HCT116 (cell line): ENCODE data around the gene ANAPC7. TPM values are rescaled to one million over a fixed set of nuclear protein-coding genes. Genes with fewer than 3 reads are reported as not detected.

Experiments used
- ATAC-seq: fragments of 200-7000 bp; cut with Tn5 transposase; 2 replicates; pipeline ENCODE4 v1.9.1; 2020; ENCODE audit warnings: mild to moderate bottlenecking, moderate library complexity
- BruUV-seq: library from RNA; stranded (reverse); fragments of 400-500 nt; replicated peaks from 2 replicates; lab custom pipeline; 2021; lab: Mats Ljungman, UMichigan
- CTCF ChIA-PET: fragments of 300-600 bp; sonication (Branson Sonifier 250); formaldehyde crosslinking; loops from one replicate; lab custom pipeline; 2021; ENCODE audit warnings: antibody characterized with exemption; lab: Charles Lee
- POLR2A ChIA-PET: fragments of 300-600, 350-600 bp; sonication (Branson Sonifier 250); formaldehyde crosslinking; loops from one replicate; lab custom pipeline; 2021; ENCODE audit warnings: antibody characterized with exemption; lab: Charles Lee
- RAD21 ChIA-PET, 2 experiments: fragments of 300-600 bp; sonication (Branson Sonifier 250); formaldehyde crosslinking; loops; one replicate each; lab custom pipeline; 2023; ENCODE audit warnings: low total read pairs in 2 of 2; ENCODE audit not compliant: uncharacterized antibody in 2 of 2, unreplicated experiment in 2 of 2, low non-redundant PET in 1 of 2; lab: Charles Lee
- DNase-seq: peaks from one replicate; pipeline ENCODE4 v3.0.0-alpha.2; 2010; ENCODE audit warnings: low read depth, low spot score
- H2AFZ ChIP-seq: fragments of 200-600 bp; shearing (Covaris generic), sonication (generic); 2 replicates; pipeline ENCODE4 v1.6.1; 2017; ENCODE audit warnings: low read depth, mixed run types, mixed read lengths, antibody characterized with exemption, low read length; ENCODE audit not compliant: poor library complexity, severe bottlenecking
- H3K27ac ChIP-seq: 2 replicates; pipeline ENCODE4 v1.5.1; 2012; ENCODE audit warnings: low read depth, low read length
- H3K27me3 ChIP-seq: fragments of 200-600 bp; sonication (generic); 2 replicates; pipeline ENCODE4 v1.6.1; 2016; ENCODE audit warnings: mixed run types, low read length, mixed read lengths; ENCODE audit not compliant: insufficient read depth
- H3K36me3 ChIP-seq, 2 experiments: fragments of 200-500 bp in 1 of 2; fragments of 200-600 bp in 1 of 2; sonication (Bioruptor generic) in 1 of 2; sonication (generic) in 1 of 2; 2 replicates each; pipeline versions ENCODE4 v1.5.1 to v1.6.1; 2014 to 2016; ENCODE audit warnings: low read length in 2 of 2, inconsistent platforms in 1 of 2, mixed read lengths in 1 of 2, mixed run types in 1 of 2; ENCODE audit not compliant: insufficient read depth in 2 of 2, control insufficient read depth in 1 of 2
- H3K4me1 ChIP-seq, 2 experiments: fragments of 200-600 bp in 1 of 2; sonication (generic) in 1 of 2; 2 replicates each; pipeline versions ENCODE4 v1.5.1 to v1.6.1; 2012 to 2017; ENCODE audit warnings: low read length in 2 of 2, inconsistent platforms in 1 of 2, mild to moderate bottlenecking in 1 of 2, mixed read lengths in 1 of 2, mixed run types in 1 of 2, moderate library complexity in 1 of 2; ENCODE audit not compliant: insufficient read depth in 2 of 2, control insufficient read depth in 1 of 2
- H3K4me2 ChIP-seq: fragments of 200-600 bp; sonication (generic); 2 replicates; pipeline ENCODE4 v1.6.1; 2017; ENCODE audit warnings: mixed run types, low read length, mixed read lengths
- H3K4me3 ChIP-seq, 2 experiments: fragments of 200-600 bp in 1 of 2; sonication (generic) in 1 of 2; replicated peaks in 1 of 2; 2 replicates each; pipeline ENCODE4 v1.5.1; 2011 to 2016; ENCODE audit warnings: low read length in 2 of 2, control low read depth in 1 of 2, low read depth in 1 of 2, mild to moderate bottlenecking in 1 of 2, mixed read lengths in 1 of 2, mixed run types in 1 of 2
- H3K79me2 ChIP-seq: fragments of 200-600 bp; sonication (generic); 2 replicates; pipeline ENCODE4 v1.6.1; 2017; ENCODE audit warnings: mild to moderate bottlenecking, mixed run types, low read length, moderate library complexity, mixed read lengths; ENCODE audit not compliant: insufficient read depth
- H3K9ac ChIP-seq: fragments of 200-600 bp; sonication (generic); 2 replicates; pipeline ENCODE4 v1.6.1; 2016; ENCODE audit warnings: low read length, mixed read lengths
- H3K9me2 ChIP-seq: fragments of 200-600 bp; sonication (generic), shearing (Covaris generic); 2 replicates; pipeline ENCODE4 v1.6.1; 2017; ENCODE audit warnings: mixed run types, mild to moderate bottlenecking, moderate library complexity; ENCODE audit not compliant: insufficient read depth
- H3K9me3 ChIP-seq, 2 experiments: fragments of 200-500 bp in 1 of 2; fragments of 200-600 bp in 1 of 2; sonication (Bioruptor generic) in 1 of 2; sonication (generic) in 1 of 2; 2 replicates each; pipeline ENCODE4 v1.6.1; 2014 to 2017; ENCODE audit warnings: low read length in 2 of 2, mixed read lengths in 2 of 2, inconsistent platforms in 1 of 2, low read depth in 1 of 2, mild to moderate bottlenecking in 1 of 2, mixed run types in 1 of 2, moderate library complexity in 1 of 2; ENCODE audit not compliant: control insufficient read depth in 1 of 2, insufficient read depth in 1 of 2
- H4K20me1 ChIP-seq: fragments of 200-600 bp; sonication (generic), shearing (Covaris generic); 2 replicates; pipeline ENCODE4 v1.6.1; 2017; ENCODE audit warnings: mixed run types, mild to moderate bottlenecking, moderate library complexity; ENCODE audit not compliant: insufficient read depth
- CBX3 ChIP-seq: IDR thresholded peaks from 2 replicates; pipeline ENCODE4 v1.6.1; 2012; ENCODE audit warnings: low read depth
- CEBPB ChIP-seq: IDR thresholded peaks from 2 replicates; pipeline ENCODE4 v1.6.1; 2012; ENCODE audit warnings: low read depth
- EGR1 ChIP-seq: IDR thresholded peaks from 2 replicates; pipeline ENCODE4 v1.6.1; 2012; ENCODE audit warnings: low read depth
- ELF1 ChIP-seq: IDR thresholded peaks from 2 replicates; pipeline ENCODE4 v1.6.1; 2012; ENCODE audit warnings: low read depth, borderline replicate concordance
- EZH2 ChIP-seq: fragments of 200-600 bp; sonication (generic); IDR thresholded peaks from 2 replicates; pipeline ENCODE4 v1.6.1; 2017; ENCODE audit warnings: antibody characterized with exemption, mixed run types
- EZH2phosphoT487 ChIP-seq: fragments of 200-600 bp; IDR thresholded peaks from 2 replicates; pipeline ENCODE4 v1.6.1; 2018; ENCODE audit warnings: antibody characterized with exemption, borderline replicate concordance
- FOSL1 ChIP-seq: IDR thresholded peaks from 2 replicates; pipeline ENCODE4 v1.6.1; 2012; ENCODE audit warnings: low read depth
- POLR2A ChIP-seq: IDR thresholded peaks from 2 replicates; pipeline ENCODE4 v1.7.0; 2011; ENCODE audit warnings: borderline replicate concordance; ENCODE audit not compliant: insufficient read depth, insufficient read length; ENCODE audit errors: extremely low read depth
- RAD21 ChIP-seq: IDR thresholded peaks from 2 replicates; pipeline ENCODE4 v1.6.1; 2012; ENCODE audit warnings: low read depth, mild to moderate bottlenecking
- SIN3A ChIP-seq: IDR thresholded peaks from 2 replicates; pipeline ENCODE4 v1.6.1; 2012; ENCODE audit warnings: low read depth
- SP1 ChIP-seq: IDR thresholded peaks from 2 replicates; pipeline ENCODE4 v1.6.1; 2012; ENCODE audit warnings: low read depth
- SRF ChIP-seq: IDR thresholded peaks from 2 replicates; pipeline ENCODE4 v1.6.1; 2012; ENCODE audit warnings: low read depth
- TCF7L2 ChIP-seq: IDR thresholded peaks from 2 replicates; pipeline ENCODE4 v1.7.0; 2011; ENCODE audit warnings: borderline replicate concordance, inconsistent platforms; ENCODE audit not compliant: insufficient read depth, insufficient read length; ENCODE audit errors: extremely low read depth
- YY1 ChIP-seq: IDR thresholded peaks from 2 replicates; pipeline ENCODE4 v1.6.1; 2011; ENCODE audit warnings: low read length, low read depth, moderate library complexity, mild to moderate bottlenecking; ENCODE audit not compliant: insufficient replicate concordance; ENCODE audit errors: extremely low read depth
- ZFX ChIP-seq: fragments of 450-650 bp; IDR thresholded peaks from 2 replicates; pipeline ENCODE4 v1.6.1; 2017
- intact Hi-C: fragments of 100-400 bp; cut with micrococcal nuclease; formaldehyde crosslinking; loops from 2 replicates; pipeline ENCODE4 v1.10.0; 2022
- total RNA-seq: library from RNA; stranded (reverse); gene quantifications from one replicate; pipeline ENCODE4 v1.2.1, GENCODE V29; 2021; ENCODE audit not compliant: unreplicated experiment
- TF ChIP-seq, protein P1 (sequence below): IDR thresholded peaks from 2 replicates; pipeline ENCODE4 v1.6.1; 2012
- TF ChIP-seq, protein P2 (sequence below): IDR thresholded peaks from 2 replicates; pipeline ENCODE4 v1.6.1; 2012; ENCODE audit warnings: low read depth
- TF ChIP-seq, protein P3 (sequence below): IDR thresholded peaks from 2 replicates; pipeline ENCODE4 v1.6.1; 2011; ENCODE audit warnings: mild to moderate bottlenecking, low read length, moderate library complexity; ENCODE audit not compliant: insufficient replicate concordance; ENCODE audit errors: extremely low read depth
- TF ChIP-seq, protein P4 (sequence below): IDR thresholded peaks from 2 replicates; pipeline ENCODE4 v1.6.1; 2012

ANAPC7 gene
- total RNA-seq, 1 experiment from 2014 or later: 55.9 TPM

DNA sequence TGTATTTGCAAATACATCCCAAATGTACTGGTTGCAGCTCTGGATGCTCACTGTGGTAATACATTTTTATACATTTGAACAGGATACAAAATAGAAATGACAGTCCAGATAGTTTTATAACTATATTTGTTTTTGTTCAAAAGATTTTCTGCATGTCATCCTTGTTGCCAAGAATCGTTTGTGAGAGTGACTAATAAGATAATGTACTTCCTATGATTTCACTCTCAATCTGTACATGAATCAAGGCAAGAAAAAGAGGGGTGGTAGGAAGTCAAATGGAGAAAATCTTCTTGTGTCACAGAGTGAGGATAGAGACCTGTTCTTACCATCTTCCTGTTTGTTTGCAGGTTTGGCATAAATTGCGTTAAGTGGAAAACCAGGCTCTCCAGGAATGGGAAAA is 32.7 kb upstream of the ANAPC7 start:
- Histone ChIP-seq H3K79me2 (no peaks in the 10 kb centered on the region), H2AFZ (no peak overlapping the region), H3K27me3 (no peaks in the 10 kb centered on the region), H3K27ac (no peak overlapping the region), H3K9me3 (no peaks in the 10 kb centered on the region), H3K4me3 (no peak overlapping the region), H4K20me1 (no peaks in the 10 kb centered on the region), H3K4me2 (no peak overlapping the region), H3K9me2 (no peaks in the 10 kb centered on the region), H3K36me3 (peaks cover 9 to 37% of the 10 kb centered on the region in 2 experiments; a peak in 3 of 4 replicates)
- CTCF ChIA-PET: no interaction called here
- RAD21 ChIA-PET: no interaction called here
- TSS peak; percentile 24 for BruUV-seq
- intact Hi-C loops: loop anchor here (10.0 kb wide), 1 partner anchor 581 kb away; no protein-coding TSS in a partner anchor
- POLR2A ChIA-PET: no interaction called here
- no peak for DNase-seq
- TF ChIP-seq, protein P1, sequence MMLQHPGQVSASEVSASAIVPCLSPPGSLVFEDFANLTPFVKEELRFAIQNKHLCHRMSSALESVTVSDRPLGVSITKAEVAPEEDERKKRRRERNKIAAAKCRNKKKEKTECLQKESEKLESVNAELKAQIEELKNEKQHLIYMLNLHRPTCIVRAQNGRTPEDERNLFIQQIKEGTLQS: no peak
- no peak for TF ChIP-seq EGR1
- no peak for TF ChIP-seq CEBPB
- TF ChIP-seq POLR2A: no peak
- TF ChIP-seq, protein P2, sequence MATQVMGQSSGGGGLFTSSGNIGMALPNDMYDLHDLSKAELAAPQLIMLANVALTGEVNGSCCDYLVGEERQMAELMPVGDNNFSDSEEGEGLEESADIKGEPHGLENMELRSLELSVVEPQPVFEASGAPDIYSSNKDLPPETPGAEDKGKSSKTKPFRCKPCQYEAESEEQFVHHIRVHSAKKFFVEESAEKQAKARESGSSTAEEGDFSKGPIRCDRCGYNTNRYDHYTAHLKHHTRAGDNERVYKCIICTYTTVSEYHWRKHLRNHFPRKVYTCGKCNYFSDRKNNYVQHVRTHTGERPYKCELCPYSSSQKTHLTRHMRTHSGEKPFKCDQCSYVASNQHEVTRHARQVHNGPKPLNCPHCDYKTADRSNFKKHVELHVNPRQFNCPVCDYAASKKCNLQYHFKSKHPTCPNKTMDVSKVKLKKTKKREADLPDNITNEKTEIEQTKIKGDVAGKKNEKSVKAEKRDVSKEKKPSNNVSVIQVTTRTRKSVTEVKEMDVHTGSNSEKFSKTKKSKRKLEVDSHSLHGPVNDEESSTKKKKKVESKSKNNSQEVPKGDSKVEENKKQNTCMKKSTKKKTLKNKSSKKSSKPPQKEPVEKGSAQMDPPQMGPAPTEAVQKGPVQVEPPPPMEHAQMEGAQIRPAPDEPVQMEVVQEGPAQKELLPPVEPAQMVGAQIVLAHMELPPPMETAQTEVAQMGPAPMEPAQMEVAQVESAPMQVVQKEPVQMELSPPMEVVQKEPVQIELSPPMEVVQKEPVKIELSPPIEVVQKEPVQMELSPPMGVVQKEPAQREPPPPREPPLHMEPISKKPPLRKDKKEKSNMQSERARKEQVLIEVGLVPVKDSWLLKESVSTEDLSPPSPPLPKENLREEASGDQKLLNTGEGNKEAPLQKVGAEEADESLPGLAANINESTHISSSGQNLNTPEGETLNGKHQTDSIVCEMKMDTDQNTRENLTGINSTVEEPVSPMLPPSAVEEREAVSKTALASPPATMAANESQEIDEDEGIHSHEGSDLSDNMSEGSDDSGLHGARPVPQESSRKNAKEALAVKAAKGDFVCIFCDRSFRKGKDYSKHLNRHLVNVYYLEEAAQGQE: no peak
- no peak for TF ChIP-seq ZFX
- no peak for TF ChIP-seq EZH2
- TF ChIP-seq SP1: no peak
- TF ChIP-seq, protein P3, sequence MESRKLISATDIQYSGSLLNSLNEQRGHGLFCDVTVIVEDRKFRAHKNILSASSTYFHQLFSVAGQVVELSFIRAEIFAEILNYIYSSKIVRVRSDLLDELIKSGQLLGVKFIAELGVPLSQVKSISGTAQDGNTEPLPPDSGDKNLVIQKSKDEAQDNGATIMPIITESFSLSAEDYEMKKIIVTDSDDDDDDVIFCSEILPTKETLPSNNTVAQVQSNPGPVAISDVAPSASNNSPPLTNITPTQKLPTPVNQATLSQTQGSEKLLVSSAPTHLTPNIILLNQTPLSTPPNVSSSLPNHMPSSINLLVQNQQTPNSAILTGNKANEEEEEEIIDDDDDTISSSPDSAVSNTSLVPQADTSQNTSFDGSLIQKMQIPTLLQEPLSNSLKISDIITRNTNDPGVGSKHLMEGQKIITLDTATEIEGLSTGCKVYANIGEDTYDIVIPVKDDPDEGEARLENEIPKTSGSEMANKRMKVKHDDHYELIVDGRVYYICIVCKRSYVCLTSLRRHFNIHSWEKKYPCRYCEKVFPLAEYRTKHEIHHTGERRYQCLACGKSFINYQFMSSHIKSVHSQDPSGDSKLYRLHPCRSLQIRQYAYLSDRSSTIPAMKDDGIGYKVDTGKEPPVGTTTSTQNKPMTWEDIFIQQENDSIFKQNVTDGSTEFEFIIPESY: no peak
- TF ChIP-seq YY1: no peak
- TF ChIP-seq FOSL1: no peak
- TF ChIP-seq RAD21: no peak
- TF ChIP-seq, protein P4, sequence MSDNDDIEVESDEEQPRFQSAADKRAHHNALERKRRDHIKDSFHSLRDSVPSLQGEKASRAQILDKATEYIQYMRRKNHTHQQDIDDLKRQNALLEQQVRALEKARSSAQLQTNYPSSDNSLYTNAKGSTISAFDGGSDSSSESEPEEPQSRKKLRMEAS: no peak
- TF ChIP-seq SRF: no peak
- TF ChIP-seq CBX3: no peak
- no peak for TF ChIP-seq TCF7L2
- TF ChIP-seq ELF1: no peak
- TF ChIP-seq SIN3A: no peak
- no peak for TF ChIP-seq EZH2phosphoT487
- TF ChIP-seq, all 23 proteins: peak for 0
- no peak overlapping the region for H3K9ac ChIP-seq
- no peak for ATAC-seq
- peaks cover under 1 to 7% of the 10 kb centered on the region in 2 experiments; a peak in 3 of 4 replicates for H3K4me1 ChIP-seq
